Transverse colon (tissue), 4 donors: Measurements from ENCODE around the gene MDH1B.

Experiments used
- CTCF ChIP-seq, 5 experiments: fragments of 200-600 bp in 3 of 5; fragments of 450-650 bp in 2 of 5; sonication (generic) in 3 of 5; IDR thresholded peaks; 1 replicate in 2 of 5; 2 replicates in 3 of 5; pipeline ENCODE4 v1.5.1; 2016 to 2017; ENCODE audit warnings: antibody characterized with exemption in 5 of 5, inconsistent platforms in 3 of 5, mild to moderate bottlenecking in 2 of 5, moderate library complexity in 1 of 5
- EP300 ChIP-seq: sonication (generic); formaldehyde crosslinking; IDR thresholded peaks from one replicate; pipeline ENCODE4 v1.6.1; 2017; ENCODE audit warnings: antibody characterized with exemption, low read depth
- POLR2A ChIP-seq: fragments of 450-650 bp; IDR thresholded peaks from one replicate; pipeline ENCODE4 v1.6.1; 2016; ENCODE audit warnings: antibody characterized with exemption, mild to moderate bottlenecking, moderate library complexity
- POLR2AphosphoS5 ChIP-seq, 3 donors: sonication (generic); formaldehyde crosslinking; IDR thresholded peaks; one replicate each; pipeline ENCODE4 v1.6.1; 2016; ENCODE audit warnings: antibody characterized with exemption in 3 of 3

DNA sequence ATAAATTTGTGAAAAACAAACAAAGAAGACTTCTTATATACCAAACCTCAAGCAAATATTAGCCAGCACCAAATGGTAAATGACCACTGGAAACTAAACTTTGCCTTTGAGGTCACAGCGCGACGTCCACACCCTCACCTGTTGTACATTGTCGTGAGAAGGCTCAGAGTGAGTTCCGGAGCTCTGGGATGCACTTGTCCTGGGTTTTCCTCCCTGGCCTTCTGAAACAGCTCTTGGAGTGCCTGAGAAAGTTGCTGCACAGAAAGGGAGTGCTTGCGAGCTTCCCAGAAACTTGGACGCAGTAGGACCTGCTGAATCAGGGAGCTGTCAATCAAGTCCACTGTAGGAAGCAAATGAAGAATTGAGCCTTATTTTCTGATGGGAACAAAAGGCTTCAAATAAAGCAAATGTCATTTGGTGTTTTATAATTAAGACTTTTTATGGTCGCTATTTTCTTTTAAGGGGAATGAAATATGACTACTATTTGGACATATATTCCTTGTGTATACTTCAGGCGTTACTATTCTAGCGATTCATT, 57.9 kb downstream of the MDH1B start:
- TF ChIP-seq CTCF (IDR thresholded peaks at IDR 0.05) (no peak), POLR2AphosphoS5 (IDR thresholded peaks at IDR 0.05) (no peak), POLR2A (no peak), EP300 (no peak)
